Panc1 (cell line): ENCODE results near the gene UAP1L1.
"Not testable (repeated sequence)": the region's sequence is repeated elsewhere in the genome, so short reads cannot be mapped to it uniquely, and the experiment has no call there.

ENCODE experiments used
- CTCF ChIP-seq: fragments of 450-650 bp; IDR thresholded peaks from 2 replicates; pipeline ENCODE4 v1.5.1; 2017; ENCODE audit warnings: mild to moderate bottlenecking
- POLR2AphosphoS5 ChIP-seq: IDR thresholded peaks from 2 replicates; pipeline ENCODE4 v1.6.1; 2012; ENCODE audit warnings: mild to moderate bottlenecking, low read depth, low read length, moderate library complexity
- REST ChIP-seq, 2 experiments: IDR thresholded peaks; 2 replicates each; pipeline ENCODE4 v1.6.1; 2011 to 2012; ENCODE audit warnings: low read depth in 2 of 2, control low read depth in 1 of 2, low read length in 1 of 2, mild to moderate bottlenecking in 1 of 2, moderate library complexity in 1 of 2; ENCODE audit not compliant: insufficient read depth in 1 of 2

- not testable (repeated sequence) for TF ChIP-seq CTCF; REST (IDR thresholded peaks at IDR 0.05; ENCODE audit: insufficient read depth in 1 of 2, low read depth in 2 of 2, low read length in 1 of 2); POLR2AphosphoS5
Observed at GRCh38 chr9:137118092-137118603, 40.8 kb downstream of the UAP1L1 start.
